ENCODE data around the gene IL21.
"Not testable (repeated sequence)": the region's sequence is repeated elsewhere in the genome, so short reads cannot be mapped to it uniquely, and the experiment has no call there.

IL21 gene

GRCh38 chr4:122584519-122584918 is 36.3 kb downstream of the IL21 start:
- Histone ChIP-seq H3K9me3 (ENCODE audit: control insufficient read depth, low read length) (no peaks in the 10 kb centered on the region), H3K27me3 (ENCODE audit: control insufficient read depth, insufficient read depth, low read length, poor library complexity, severe bottlenecking) (no peaks in the 10 kb centered on the region), H3K36me3 (ENCODE audit: control insufficient read depth, insufficient read depth, low read length) (no peaks in the 10 kb centered on the region), H3K4me1 (ENCODE audit: control insufficient read depth, insufficient read depth, low read length) (no peaks in the 10 kb centered on the region), H3K27ac (ENCODE audit: insufficient read depth, low read depth, low read length, poor library complexity, severe bottlenecking) (no peak overlapping the region), H3K4me3 (ENCODE audit: insufficient read depth, low read depth, low read length) (no peak overlapping the region)
- WGBS, 2 experiments = 86 to 98% methylated on average over 1 of the region's 1 CpG

- no peak overlapping the region for H3K27ac ChIP-seq (ENCODE audit: insufficient read depth, low read depth, low read length, poor library complexity, severe bottlenecking)
- H3K4me3 ChIP-seq (ENCODE audit: insufficient read depth, low read depth, low read length) = no peak overlapping the region
- H3K36me3 ChIP-seq (ENCODE audit: control insufficient read depth, insufficient read depth, low read length) = no peaks in the 10 kb centered on the region
- WGBS, 2 experiments = 96 to 97% methylated on average over 6 of the region's 6 CpGs
- H3K4me1 ChIP-seq (ENCODE audit: control insufficient read depth, insufficient read depth, low read length) = no peaks in the 10 kb centered on the region
- no peaks in the 10 kb centered on the region for H3K9me3 ChIP-seq (ENCODE audit: control insufficient read depth, low read length)
- no peaks in the 10 kb centered on the region for H3K27me3 ChIP-seq (ENCODE audit: control insufficient read depth, insufficient read depth, low read length, poor library complexity, severe bottlenecking)
These were observed 37.0 kb downstream of the IL21 start for GRCh38 chr4:122583906-122584305.

GRCh38 chr4:122577808-122578781 is 42.8 kb downstream of the IL21 start:
- no peaks in the 10 kb centered on the region for H3K36me3 ChIP-seq (ENCODE audit: control insufficient read depth, insufficient read depth, low read length)
- H3K4me1 ChIP-seq (ENCODE audit: control insufficient read depth, insufficient read depth, low read length) = no peaks in the 10 kb centered on the region
- no peaks in the 10 kb centered on the region for H3K9me3 ChIP-seq (ENCODE audit: control insufficient read depth, low read length)
- no peak overlapping the region for H3K4me3 ChIP-seq (ENCODE audit: insufficient read depth, low read depth, low read length)
- 90 to 93% methylated on average over 6 of the region's 9 CpGs for WGBS, 2 experiments
- no peaks in the 10 kb centered on the region for H3K27me3 ChIP-seq (ENCODE audit: control insufficient read depth, insufficient read depth, low read length, poor library complexity, severe bottlenecking)
- H3K27ac ChIP-seq (ENCODE audit: insufficient read depth, low read depth, low read length, poor library complexity, severe bottlenecking) = no peak overlapping the region

GRCh38 chr4:122577189-122577553 is 43.7 kb downstream of the IL21 start:
- H3K4me3 ChIP-seq (ENCODE audit: insufficient read depth, low read depth, low read length) = no peak overlapping the region
- no peaks in the 10 kb centered on the region for H3K9me3 ChIP-seq (ENCODE audit: control insufficient read depth, low read length)
- H3K36me3 ChIP-seq (ENCODE audit: control insufficient read depth, insufficient read depth, low read length) = no peaks in the 10 kb centered on the region
- WGBS, 2 experiments = 63 to 67% methylated on average over 1 to 2 of the region's 2 CpGs
- no peaks in the 10 kb centered on the region for H3K4me1 ChIP-seq (ENCODE audit: control insufficient read depth, insufficient read depth, low read length)
- H3K27ac ChIP-seq (ENCODE audit: insufficient read depth, low read depth, low read length, poor library complexity, severe bottlenecking) = no peak overlapping the region
- H3K27me3 ChIP-seq (ENCODE audit: control insufficient read depth, insufficient read depth, low read length, poor library complexity, severe bottlenecking) = no peaks in the 10 kb centered on the region

DNA sequence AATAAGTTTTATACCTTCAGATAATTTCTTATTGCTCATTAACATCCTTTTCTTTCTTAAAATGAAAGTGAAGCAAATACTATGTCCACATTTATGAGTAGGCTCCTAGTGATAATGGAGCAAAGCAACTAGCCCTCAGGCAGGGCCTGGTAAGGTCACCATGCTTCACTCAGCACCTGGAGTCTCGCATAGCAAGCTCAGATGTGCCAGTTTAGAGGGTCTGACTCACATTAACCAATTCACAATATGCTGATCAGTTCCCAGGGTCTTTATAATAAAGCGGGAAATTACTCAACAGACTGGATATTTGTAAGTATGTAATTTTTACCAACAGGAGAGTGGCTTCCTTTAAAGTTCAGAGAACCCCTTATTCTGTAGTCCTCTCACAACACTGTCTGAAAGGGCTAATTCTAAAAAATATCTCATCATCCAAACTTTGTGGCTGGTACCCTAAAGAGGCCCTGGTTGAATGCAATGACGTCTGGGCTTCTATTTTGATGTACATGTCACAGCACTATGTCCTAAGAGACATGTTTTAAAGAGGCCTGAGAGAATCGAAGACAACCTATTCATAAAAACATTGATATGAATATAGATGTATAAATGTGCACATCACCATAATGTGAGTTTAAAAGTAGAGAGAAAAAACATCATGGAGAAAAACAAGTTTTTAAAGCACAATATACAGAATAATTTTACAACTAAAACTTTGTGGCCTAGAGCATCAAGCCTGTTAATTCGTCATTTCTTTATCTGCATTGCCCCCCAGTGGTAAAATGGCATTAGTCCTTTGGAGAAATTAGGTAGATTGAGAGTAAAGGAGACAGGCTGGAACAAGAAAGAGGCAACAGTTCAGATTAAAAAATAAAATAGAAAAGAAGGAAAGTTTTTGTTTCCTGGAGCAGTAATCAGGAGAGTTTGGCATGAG is 44.3 kb downstream of the IL21 start:
- Histone ChIP-seq H3K27me3 (ENCODE audit: control insufficient read depth, insufficient read depth, low read length, poor library complexity, severe bottlenecking) (no peaks in the 10 kb centered on the region), H3K36me3 (ENCODE audit: control insufficient read depth, insufficient read depth, low read length) (no peaks in the 10 kb centered on the region), H3K9me3 (ENCODE audit: control insufficient read depth, low read length) (no peaks in the 10 kb centered on the region), H3K4me3 (ENCODE audit: insufficient read depth, low read depth, low read length) (no peak overlapping the region), H3K4me1 (ENCODE audit: control insufficient read depth, insufficient read depth, low read length) (no peaks in the 10 kb centered on the region), H3K27ac (ENCODE audit: insufficient read depth, low read depth, low read length, poor library complexity, severe bottlenecking) (no peak overlapping the region)
- whole genome bisulfite sequencing, 2 experiments = 66 to 74% methylated on average over 3 to 4 of the region's 5 CpGs

GRCh38 chr4:122574347-122574746 is 46.5 kb downstream of the IL21 start:
- WGBS, 2 experiments = 94 to 95% methylated on average over 10 of the region's 10 CpGs
- not testable (repeated sequence) for H3K4me3 ChIP-seq (ENCODE audit: insufficient read depth, low read depth, low read length); H3K4me1 ChIP-seq (ENCODE audit: control insufficient read depth, insufficient read depth, low read length); H3K36me3 ChIP-seq (ENCODE audit: control insufficient read depth, insufficient read depth, low read length); H3K9me3 ChIP-seq (ENCODE audit: control insufficient read depth, low read length); H3K27ac ChIP-seq (ENCODE audit: insufficient read depth, low read depth, low read length, poor library complexity, severe bottlenecking); H3K27me3 ChIP-seq (ENCODE audit: control insufficient read depth, insufficient read depth, low read length, poor library complexity, severe bottlenecking)

DNA sequence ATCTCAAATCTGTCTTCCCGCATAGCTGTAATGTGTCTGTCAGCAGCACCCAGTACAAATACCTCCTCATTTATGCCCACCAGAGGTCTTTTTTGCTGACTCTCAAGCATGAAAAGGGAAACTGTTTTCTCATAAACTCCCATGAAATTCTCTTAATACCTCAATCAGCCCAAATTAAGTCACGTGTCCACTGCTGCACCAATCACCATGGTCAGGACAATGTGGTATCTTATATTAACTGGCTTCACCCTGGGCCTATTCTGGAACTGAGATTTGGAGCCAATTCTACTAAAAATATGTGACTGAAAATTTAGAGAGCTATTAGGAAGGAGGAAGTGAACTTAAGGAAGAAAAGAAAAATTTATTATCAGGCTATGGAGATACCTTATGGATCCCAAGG is 58.4 kb downstream of the IL21 start:
- Histone ChIP-seq H3K36me3 (ENCODE audit: control insufficient read depth, insufficient read depth, low read length) (no peaks in the 10 kb centered on the region), H3K9me3 (ENCODE audit: control insufficient read depth, low read length) (no peaks in the 10 kb centered on the region), H3K4me3 (ENCODE audit: insufficient read depth, low read depth, low read length) (no peak overlapping the region), H3K4me1 (ENCODE audit: control insufficient read depth, insufficient read depth, low read length) (no peaks in the 10 kb centered on the region), H3K27me3 (ENCODE audit: control insufficient read depth, insufficient read depth, low read length, poor library complexity, severe bottlenecking) (no peaks in the 10 kb centered on the region), H3K27ac (ENCODE audit: insufficient read depth, low read depth, low read length, poor library complexity, severe bottlenecking) (no peak overlapping the region)
- 91 to 93% methylated on average over 2 of the region's 2 CpGs for WGBS, 2 experiments

Measured in ectodermal cell (in vitro differentiated cells).